Cardiac muscle cell (in vitro differentiated cells and primary cell): ENCODE results near the gene RBM5. TPM values are rescaled to one million over a fixed set of nuclear protein-coding genes. Genes with fewer than 3 reads are reported as not detected.
"Not testable (repeated sequence)": the region's sequence is repeated elsewhere in the genome, so short reads cannot be mapped to it uniquely, and the experiment has no call there.

Experiments used
- DNase-seq, 2 donors: peaks; one replicate each; pipeline versions ENCODE4 v3.0.0 to v3.0.0-alpha.2; 2010 to 2017; ENCODE audit warnings: low read depth in 1 of 2, low spot score in 1 of 2
- H3K27ac ChIP-seq: fragments of 200-600 bp; sonication (generic); 2 replicates; pipeline ENCODE4 v1.5.1; 2016
- H3K27me3 ChIP-seq: fragments of 200-600 bp; sonication (generic); 2 replicates; pipeline ENCODE4 v1.6.0; 2016; ENCODE audit warnings: control low read depth
- H3K36me3 ChIP-seq: fragments of 200-600 bp; sonication (generic); 2 replicates; pipeline ENCODE4 v1.5.1; 2016; ENCODE audit warnings: control low read depth
- H3K4me1 ChIP-seq: fragments of 200-600 bp; sonication (generic); 2 replicates; pipeline ENCODE4 v1.8.1; 2017; ENCODE audit warnings: low read depth, mild to moderate bottlenecking, mixed run types
- H3K4me3 ChIP-seq: fragments of 200-600 bp; sonication (generic); 2 replicates; pipeline ENCODE4 v1.5.1; 2016; ENCODE audit warnings: mild to moderate bottlenecking
- H3K9me3 ChIP-seq: fragments of 200-600 bp; sonication (generic); 2 replicates; pipeline ENCODE4 v1.5.1; 2017; ENCODE audit warnings: low read depth, mild to moderate bottlenecking, control low read depth
- CTCF ChIP-seq: IDR thresholded peaks from 2 replicates; pipeline ENCODE4 v1.5.1; 2012; ENCODE audit warnings: low read depth, mild to moderate bottlenecking, low read length
- polyA plus RNA-seq: library from polyadenylated mRNA; unstranded; fragments of >200 nt; fragmentation: Nextera tagmentation; extraction: Ambion mirVana; gene quantifications from 2 replicates; pipeline ENCODE4 v1.2.1, GENCODE V29; 2016
- total RNA-seq: library from RNA; depleted of rRNA; stranded (reverse); fragments of >200 nt; gene quantifications from 2 replicates; pipeline ENCODE4 v1.2.3, GENCODE V29; 2016

Gene RBM5
- total and polyA plus RNA-seq, 2 experiments from 2014 or later = 130 to 439 TPM

- no peak for TF ChIP-seq CTCF
- H3K36me3 ChIP-seq = peaks cover 72% of the 10 kb centered on the region
- no peak overlapping the region for H3K4me3 ChIP-seq
- H3K9me3 ChIP-seq = no peaks in the 10 kb centered on the region
- no peaks in the 10 kb centered on the region for H3K4me1 ChIP-seq
- no peak for DNase-seq
- H3K27ac ChIP-seq = no peak overlapping the region
- no peaks in the 10 kb centered on the region for H3K27me3 ChIP-seq
Measured at GRCh38 chr3:50068134-50068533, 20.6 kb upstream of the RBM5 start.

DNA sequence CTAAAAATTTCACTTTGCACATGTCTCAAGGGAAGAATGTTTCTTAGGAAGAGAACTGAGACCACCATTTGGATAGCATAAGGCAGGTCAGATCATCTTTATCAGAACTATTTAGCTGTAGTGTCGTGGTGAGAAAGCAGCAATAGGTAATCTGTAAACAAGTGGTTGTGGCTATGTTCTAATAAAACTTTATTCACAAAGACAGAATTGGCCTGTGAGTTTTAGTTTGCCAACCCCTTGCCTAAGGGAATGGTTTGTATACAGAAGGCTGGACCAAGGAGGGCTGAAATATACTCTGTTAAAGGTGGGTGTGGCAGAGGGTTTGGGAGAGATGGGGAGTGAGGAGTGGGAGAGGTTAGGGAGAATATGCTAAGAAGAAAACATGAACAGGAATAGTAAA, 10.6 kb upstream of the RBM5 start:
- H3K4me1 ChIP-seq = no peaks in the 10 kb centered on the region
- H3K27ac ChIP-seq = no peak overlapping the region
- H3K36me3 ChIP-seq = peaks cover 22% of the 10 kb centered on the region
- no peaks in the 10 kb centered on the region for H3K9me3 ChIP-seq
- no peak for TF ChIP-seq CTCF
- no peaks in the 10 kb centered on the region for H3K27me3 ChIP-seq
- DNase-seq = no peak
- no peak overlapping the region for H3K4me3 ChIP-seq

GRCh38 chr3:50078622-50079021, 10.1 kb upstream of the RBM5 start:
- DNase-seq = no peak
- Histone ChIP-seq H3K4me1 (no peaks in the 10 kb centered on the region), H3K27me3 (no peaks in the 10 kb centered on the region), H3K36me3 (peaks cover 17% of the 10 kb centered on the region), H3K4me3 (no peak overlapping the region), H3K27ac (no peak overlapping the region), H3K9me3 (no peaks in the 10 kb centered on the region)
- TF ChIP-seq CTCF = no peak

DNA sequence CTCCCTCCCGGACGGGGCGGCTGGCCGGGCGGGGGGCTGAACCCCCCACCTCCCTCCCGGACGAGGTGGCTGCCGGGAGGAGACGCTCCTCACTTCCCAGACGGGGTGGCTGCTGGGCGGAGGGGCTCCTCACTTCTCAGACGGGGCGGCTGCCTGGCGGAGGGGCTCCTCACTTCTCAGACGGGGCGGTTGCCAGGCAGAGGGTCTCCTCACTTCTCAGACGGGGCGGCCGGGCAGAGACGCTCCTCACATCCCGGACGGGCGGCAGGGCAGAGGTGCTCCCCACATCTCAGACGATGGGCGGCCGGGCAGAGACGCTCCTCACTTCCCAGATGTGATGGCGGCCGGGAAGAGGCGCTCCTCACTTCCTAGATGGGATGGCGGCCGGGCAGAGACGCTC, 3.8 kb upstream of the RBM5 start:
- DNase-seq, H3K9me3 ChIP-seq, H3K36me3 ChIP-seq: not testable (repeated sequence)

DNA sequence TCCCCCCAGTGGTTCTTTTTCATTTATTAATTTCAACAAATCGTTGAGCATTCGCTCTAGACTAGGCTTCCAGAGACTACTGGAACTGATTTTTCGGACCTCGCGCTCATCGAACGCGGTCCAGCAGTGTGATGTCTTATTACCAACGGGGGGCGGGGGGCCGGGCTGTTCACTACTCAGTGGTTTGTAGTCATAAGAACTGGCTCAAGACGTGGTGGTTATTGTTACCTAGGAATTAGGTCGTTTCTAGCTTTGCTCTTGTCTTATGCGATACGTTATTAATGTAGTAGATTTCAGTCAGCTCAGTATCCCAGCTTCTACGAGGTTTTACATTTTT, 858 bp downstream of the RBM5 start:
- H3K4me3 ChIP-seq = peak overlapping the region; percentile 97
- H3K27me3 ChIP-seq = no peaks in the 10 kb centered on the region
- no peak for TF ChIP-seq CTCF
- peaks cover 40% of the 10 kb centered on the region for H3K36me3 ChIP-seq
- H3K4me1 ChIP-seq = peaks cover 12% of the 10 kb centered on the region
- H3K9me3 ChIP-seq = no peaks in the 10 kb centered on the region
- DNase-seq = peak; percentile 28 to 45
- peak overlapping the region; percentile 98 for H3K27ac ChIP-seq

More for the DNA sequence above, 3.8 kb upstream of the RBM5 start:
- not testable (repeated sequence) for H3K27me3 ChIP-seq, H3K4me3 ChIP-seq, H3K4me1 ChIP-seq, H3K27ac ChIP-seq

GRCh38 chr3:50090984-50091383, 2.3 kb downstream of the RBM5 start:
- Histone ChIP-seq H3K4me1 (peaks cover 12% of the 10 kb centered on the region), H3K36me3 (peaks cover 54% of the 10 kb centered on the region), H3K4me3 (peak overlapping the region; percentile 97), H3K9me3 (no peaks in the 10 kb centered on the region), H3K27ac (peak overlapping the region; percentile 38), H3K27me3 (no peaks in the 10 kb centered on the region)
- DNase-seq = no peak
- no peak for TF ChIP-seq CTCF
